GM21786 (cell line): ENCODE results near the gene EFCAB9.

Experiments used
- ATAC-seq: cut with Tn5 transposase; IDR thresholded peaks from one replicate; pipeline ENCODE4 v1.9.1; 2021; ENCODE audit not compliant: unreplicated experiment

The EFCAB9 gene

GRCh38 chr5:172165465-172165864 is 28.5 kb upstream of the EFCAB9 start:
- peak; percentile 86 for ATAC-seq

- no peak for ATAC-seq
Observed at GRCh38 chr5:172166030-172166826, 27.7 kb upstream of the EFCAB9 start.

- no peak for ATAC-seq
Observed at GRCh38 chr5:172167895-172168294, 26.1 kb upstream of the EFCAB9 start.

- ATAC-seq: no peak
Observed at GRCh38 chr5:172168311-172168710, 25.7 kb upstream of the EFCAB9 start.

- ATAC-seq: no peak
Observed at GRCh38 chr5:172169216-172169615, 24.8 kb upstream of the EFCAB9 start.

GRCh38 chr5:172170251-172170701 is 23.7 kb upstream of the EFCAB9 start:
- ATAC-seq: no peak

GRCh38 chr5:172171118-172171517 is 22.9 kb upstream of the EFCAB9 start:
- ATAC-seq: no peak

- ATAC-seq: no peak
Observed at GRCh38 chr5:172172912-172173563, 20.9 kb upstream of the EFCAB9 start.

GRCh38 chr5:172173564-172174153 is 20.3 kb upstream of the EFCAB9 start:
- ATAC-seq: no peak

GRCh38 chr5:172175263-172175719 is 18.7 kb upstream of the EFCAB9 start:
- ATAC-seq: peak; percentile 46

- ATAC-seq: no peak
Observed at GRCh38 chr5:172177176-172177575, 16.8 kb upstream of the EFCAB9 start.

GRCh38 chr5:172178301-172178987 is 15.5 kb upstream of the EFCAB9 start:
- no peak for ATAC-seq

GRCh38 chr5:172178991-172179989 is 14.7 kb upstream of the EFCAB9 start:
- ATAC-seq: peak; percentile 34

- no peak for ATAC-seq
Observed at GRCh38 chr5:172180936-172181335, 13.0 kb upstream of the EFCAB9 start.

- no peak for ATAC-seq
Observed at GRCh38 chr5:172182291-172182690, 11.7 kb upstream of the EFCAB9 start.

- no peak for ATAC-seq
Observed at GRCh38 chr5:172183881-172184280, 10.1 kb upstream of the EFCAB9 start.

- no peak for ATAC-seq
Observed at GRCh38 chr5:172185096-172185461, 8.9 kb upstream of the EFCAB9 start.

- no peak for ATAC-seq
Observed at GRCh38 chr5:172186114-172186695, 7.8 kb upstream of the EFCAB9 start.

GRCh38 chr5:172187118-172188032 is 6.6 kb upstream of the EFCAB9 start:
- peak; percentile 18 for ATAC-seq
